Measurements from ENCODE around the gene CELF2. TPM values are rescaled to one million over a fixed set of nuclear protein-coding genes. Genes with fewer than 3 reads are reported as not detected.
A peak's percentile ranks its signal among the peaks of the same experiment; 100 is the strongest.

The CELF2 gene
- total RNA-seq, 1 donor from 2014 or later, result 3.8 TPM

DNA sequence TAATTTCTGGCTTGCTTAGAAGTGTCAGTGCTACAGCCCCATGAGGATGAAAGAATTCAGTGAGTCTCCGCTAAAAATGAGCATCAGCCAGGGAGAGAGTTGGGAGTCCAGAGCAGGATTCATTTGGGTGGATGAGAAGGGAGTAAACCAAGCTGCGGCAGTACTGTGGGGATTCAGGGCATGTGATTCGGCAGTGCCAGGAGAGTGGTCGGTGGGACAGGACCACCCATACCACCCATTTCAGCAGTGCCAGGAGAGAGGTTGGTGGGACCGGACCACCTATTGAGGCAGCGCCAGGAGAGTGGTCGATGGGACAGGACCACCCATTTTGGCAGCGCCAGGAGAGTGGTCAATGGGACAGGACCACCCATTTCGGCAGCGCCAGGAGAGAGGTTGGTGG lies 144.2 kb downstream of the CELF2 start:
- H3K4me1 Mint-ChIP-seq (ENCODE audit: low read depth), result peaks cover 8% of the 10 kb centered on the region

DNA sequence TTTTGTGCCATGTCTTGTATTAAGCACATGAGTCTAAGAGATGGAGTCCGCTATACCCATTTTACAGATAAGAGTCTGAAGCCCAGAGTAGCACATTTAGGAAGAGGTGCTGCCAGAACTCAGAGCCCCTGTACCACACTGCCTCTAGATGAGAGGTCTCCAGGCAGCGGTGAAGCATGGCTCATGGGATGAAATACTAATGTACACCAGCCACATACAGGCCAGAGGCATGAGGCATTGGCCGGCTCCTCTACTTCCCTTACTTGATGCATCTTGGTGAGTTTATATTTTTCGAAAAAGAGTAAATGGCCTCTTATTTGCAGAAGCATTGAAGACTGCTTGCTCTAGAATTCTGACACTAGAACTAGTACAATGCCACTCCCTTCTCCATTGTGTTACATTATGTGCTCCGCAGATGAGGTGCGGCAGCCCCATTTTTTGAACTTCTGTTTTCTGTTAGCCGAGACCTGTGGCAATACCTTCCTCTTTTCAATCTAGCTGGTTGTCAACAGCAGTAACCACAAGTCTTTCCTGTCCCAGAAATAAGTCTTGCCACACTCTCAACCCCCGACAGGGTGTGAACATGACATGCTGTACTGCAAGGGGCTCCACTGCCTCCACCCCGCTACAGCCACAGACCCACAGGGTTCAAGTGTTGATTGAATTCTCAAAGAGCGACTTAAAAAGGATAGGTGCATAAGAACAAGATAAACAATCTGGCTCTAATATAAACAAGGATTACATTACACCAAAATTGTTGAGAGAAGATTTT lies 145.3 kb downstream of the CELF2 start:
- Mint-ChIP-seq H3K27ac (no peak overlapping the region), H3K4me1 (ENCODE audit: low read depth) (peaks cover 8% of the 10 kb centered on the region)

More for the DNA sequence above, 144.2 kb downstream of the CELF2 start:
- TF ChIP-seq, protein P1, sequence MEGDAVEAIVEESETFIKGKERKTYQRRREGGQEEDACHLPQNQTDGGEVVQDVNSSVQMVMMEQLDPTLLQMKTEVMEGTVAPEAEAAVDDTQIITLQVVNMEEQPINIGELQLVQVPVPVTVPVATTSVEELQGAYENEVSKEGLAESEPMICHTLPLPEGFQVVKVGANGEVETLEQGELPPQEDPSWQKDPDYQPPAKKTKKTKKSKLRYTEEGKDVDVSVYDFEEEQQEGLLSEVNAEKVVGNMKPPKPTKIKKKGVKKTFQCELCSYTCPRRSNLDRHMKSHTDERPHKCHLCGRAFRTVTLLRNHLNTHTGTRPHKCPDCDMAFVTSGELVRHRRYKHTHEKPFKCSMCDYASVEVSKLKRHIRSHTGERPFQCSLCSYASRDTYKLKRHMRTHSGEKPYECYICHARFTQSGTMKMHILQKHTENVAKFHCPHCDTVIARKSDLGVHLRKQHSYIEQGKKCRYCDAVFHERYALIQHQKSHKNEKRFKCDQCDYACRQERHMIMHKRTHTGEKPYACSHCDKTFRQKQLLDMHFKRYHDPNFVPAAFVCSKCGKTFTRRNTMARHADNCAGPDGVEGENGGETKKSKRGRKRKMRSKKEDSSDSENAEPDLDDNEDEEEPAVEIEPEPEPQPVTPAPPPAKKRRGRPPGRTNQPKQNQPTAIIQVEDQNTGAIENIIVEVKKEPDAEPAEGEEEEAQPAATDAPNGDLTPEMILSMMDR (IDR thresholded peaks at IDR 0.05; ENCODE audit: unreplicated experiment), result no peak
- Mint-ChIP-seq H3K27ac (no peak overlapping the region), H3K36me3 (ENCODE audit: insufficient read depth) (no peaks in the 10 kb centered on the region), H3K9me3 (ENCODE audit: low read depth) (peaks cover 9% of the 10 kb centered on the region), H3K4me3 (ENCODE audit: low read depth) (no peak overlapping the region), H3K27me3 (peaks cover 60% of the 10 kb centered on the region)
- DNase-seq (ENCODE audit: low spot score, unreplicated experiment), result no peak

DNA sequence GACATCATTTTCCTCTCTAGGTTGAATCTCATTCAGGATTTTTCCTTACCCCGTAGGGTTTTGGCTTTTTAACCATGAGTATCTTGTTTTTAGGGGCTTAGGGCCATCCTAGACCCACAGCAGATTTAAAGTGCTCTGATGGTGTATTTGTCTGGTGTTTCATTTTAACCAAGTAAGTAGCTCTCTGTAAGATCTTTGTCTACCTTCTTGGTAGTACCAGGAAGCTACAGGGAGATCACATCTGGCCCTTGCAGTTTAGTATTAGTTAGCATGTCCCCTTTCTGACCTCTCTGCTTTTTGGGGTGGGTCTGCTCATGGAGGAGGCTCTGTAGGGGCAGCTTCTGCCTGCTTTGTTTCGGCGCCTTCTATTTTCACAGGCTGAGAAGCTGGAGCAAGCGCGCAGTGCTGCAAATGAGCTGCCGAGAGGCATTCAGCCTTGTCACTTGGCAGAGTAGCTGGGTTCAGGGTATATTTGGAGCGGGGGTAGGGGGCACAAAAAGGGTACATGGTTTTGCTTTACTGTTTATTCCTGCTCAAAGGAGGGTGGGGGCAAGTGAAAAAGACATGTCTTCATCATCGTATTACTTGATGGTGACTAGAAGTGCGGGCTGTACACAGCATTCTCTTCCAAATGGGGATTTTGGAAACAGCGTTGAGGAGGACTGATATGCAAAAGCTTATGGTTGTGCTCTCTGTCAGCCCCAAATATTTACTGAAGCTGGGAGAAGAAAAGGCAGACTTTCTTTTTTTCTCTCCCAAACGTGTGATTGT lies 146.3 kb downstream of the CELF2 start:
- Mint-ChIP-seq H3K4me1 (ENCODE audit: low read depth) (peaks cover 8% of the 10 kb centered on the region), H3K4me3 (ENCODE audit: low read depth) (no peak overlapping the region), H3K27me3 (peaks cover 51% of the 10 kb centered on the region), H3K9me3 (ENCODE audit: low read depth) (peaks cover 9% of the 10 kb centered on the region), H3K27ac (no peak overlapping the region), H3K36me3 (ENCODE audit: insufficient read depth) (no peaks in the 10 kb centered on the region)
- TF ChIP-seq, protein P1 (IDR thresholded peaks at IDR 0.05; ENCODE audit: unreplicated experiment), result no peak
- DNase-seq (ENCODE audit: low spot score, unreplicated experiment), result no peak

More for the DNA sequence above, 145.3 kb downstream of the CELF2 start:
- TF ChIP-seq, protein P1 (IDR thresholded peaks at IDR 0.05; ENCODE audit: unreplicated experiment), result no peak
- peaks cover 52% of the 10 kb centered on the region for H3K27me3 Mint-ChIP-seq
- no peak overlapping the region for H3K4me3 Mint-ChIP-seq (ENCODE audit: low read depth)
- no peaks in the 10 kb centered on the region for H3K36me3 Mint-ChIP-seq (ENCODE audit: insufficient read depth)
- peaks cover 9% of the 10 kb centered on the region for H3K9me3 Mint-ChIP-seq (ENCODE audit: low read depth)
- no peak for DNase-seq (ENCODE audit: low spot score, unreplicated experiment)

DNA sequence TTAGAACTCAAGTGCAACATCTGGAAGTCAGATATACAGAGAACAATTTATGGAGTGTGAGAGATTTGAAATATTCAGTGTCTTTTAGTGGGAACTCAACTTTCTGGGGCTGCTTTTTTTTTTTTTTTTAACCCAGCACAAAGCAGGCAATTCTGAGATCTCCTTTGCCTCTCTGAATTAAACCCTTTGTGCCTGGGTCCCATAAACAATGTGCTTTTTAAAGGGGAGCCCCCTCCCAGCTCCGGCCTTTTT lies 146.8 kb downstream of the CELF2 start:
- no peak overlapping the region for H3K4me3 Mint-ChIP-seq (ENCODE audit: low read depth)
- DNase-seq (ENCODE audit: low spot score, unreplicated experiment), result no peak
- peaks cover 9% of the 10 kb centered on the region for H3K9me3 Mint-ChIP-seq (ENCODE audit: low read depth)
- no peaks in the 10 kb centered on the region for H3K36me3 Mint-ChIP-seq (ENCODE audit: insufficient read depth)
- peaks cover 51% of the 10 kb centered on the region for H3K27me3 Mint-ChIP-seq
- H3K4me1 Mint-ChIP-seq (ENCODE audit: low read depth), result peaks cover 8% of the 10 kb centered on the region
- TF ChIP-seq, protein P1 (IDR thresholded peaks at IDR 0.05; ENCODE audit: unreplicated experiment), result no peak
- no peak overlapping the region for H3K27ac Mint-ChIP-seq

DNA sequence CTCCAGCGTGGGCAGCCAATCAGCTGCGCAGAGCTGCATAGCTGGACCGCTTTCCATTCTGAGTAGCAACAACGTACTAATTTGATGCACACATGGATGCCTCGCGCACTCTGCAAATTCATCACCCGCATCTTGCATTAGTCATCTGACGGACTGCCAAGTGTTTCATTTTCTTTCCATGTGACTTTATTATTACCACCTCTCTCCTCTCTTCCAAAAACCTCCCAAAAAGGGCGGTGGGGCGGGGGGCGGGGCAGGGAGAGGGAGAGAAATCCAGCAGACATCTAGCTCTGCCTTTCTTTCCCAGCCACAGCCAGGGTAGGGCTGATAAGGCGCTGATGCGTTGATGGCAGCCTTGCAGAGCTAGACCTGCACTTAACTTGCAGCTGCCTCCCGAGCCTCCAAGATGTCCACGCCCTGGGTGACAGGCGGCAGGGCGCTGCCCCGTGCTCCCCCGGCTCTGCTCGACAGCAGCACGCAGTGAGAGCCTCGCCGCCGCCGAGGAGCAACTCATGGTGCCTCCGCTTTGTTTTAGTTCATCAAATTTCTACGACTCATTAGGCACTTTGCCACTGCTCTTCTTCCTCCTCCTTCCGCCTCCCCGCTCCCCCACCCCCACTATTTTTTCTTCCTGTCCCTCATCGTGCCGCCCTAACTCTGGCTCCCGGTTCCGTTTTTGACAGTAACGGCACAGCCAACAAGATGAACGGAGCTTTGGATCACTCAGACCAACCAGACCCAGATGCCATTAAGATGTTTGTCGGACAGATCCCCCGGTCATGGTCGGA lies 147.3 kb downstream of the CELF2 start:
- DNase-seq (ENCODE audit: low spot score, unreplicated experiment), result no peak
- peaks cover 51% of the 10 kb centered on the region for H3K27me3 Mint-ChIP-seq
- no peaks in the 10 kb centered on the region for H3K36me3 Mint-ChIP-seq (ENCODE audit: insufficient read depth)
- peaks cover 8% of the 10 kb centered on the region for H3K4me1 Mint-ChIP-seq (ENCODE audit: low read depth)
- H3K27ac Mint-ChIP-seq, result no peak overlapping the region
- H3K9me3 Mint-ChIP-seq (ENCODE audit: low read depth), result peaks cover 9% of the 10 kb centered on the region
- TF ChIP-seq, protein P1 (IDR thresholded peaks at IDR 0.05; ENCODE audit: unreplicated experiment), result no peak
- peak overlapping the region; percentile 75 for H3K4me3 Mint-ChIP-seq (ENCODE audit: low read depth)
